ENCODE measurements around the gene TK2. TPM values are rescaled to one million over a fixed set of nuclear protein-coding genes. Genes with fewer than 3 reads are reported as not detected.

TK2 gene
- total and polyA plus RNA-seq, 9 of the 15 experiments (the other 6 are each of a cell fraction or from before 2014, with no cell fraction given), result 1.1 to 10.2 (median 5.3) TPM

DNA sequence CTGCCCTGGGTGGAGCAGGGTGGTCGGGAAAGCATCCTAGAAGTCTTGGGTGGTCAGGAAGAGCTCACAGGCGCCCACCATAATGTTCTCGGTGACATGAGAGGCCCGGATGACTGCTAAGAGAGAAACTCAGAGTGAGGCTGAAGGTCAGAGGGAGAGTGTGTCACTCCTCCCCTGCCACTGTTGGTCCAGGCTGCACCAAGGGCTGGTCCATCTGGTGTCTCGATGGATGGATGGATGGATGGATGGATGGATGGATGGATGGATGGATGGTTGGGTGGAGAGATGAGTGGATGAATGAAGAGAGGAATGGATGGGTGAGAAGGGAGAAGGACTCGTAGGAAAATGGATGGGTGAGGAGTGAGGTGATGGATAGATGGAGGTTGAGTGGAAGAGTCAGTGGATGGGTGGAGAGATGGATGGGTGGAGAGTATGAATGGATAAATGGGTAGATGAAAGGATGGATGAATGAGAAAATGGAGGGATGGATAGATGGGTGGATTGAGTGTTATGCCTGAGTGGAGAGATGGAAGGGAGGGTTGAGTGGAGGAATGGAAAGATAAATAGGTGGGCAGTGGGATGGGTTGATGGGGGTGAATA lies 79.9 kb downstream of the TK2 start:
- Histone ChIP-seq H3K27me3 (ENCODE audit: control insufficient read depth in 2 of 2, insufficient read depth in 2 of 2, low read length in 2 of 2) (peaks cover 38 to 51% of the 10 kb centered on the region in 2 experiments), H4K20me1 (replicated peaks; ENCODE audit: control insufficient read depth, insufficient read depth, low read length) (peaks cover 16% of the 10 kb centered on the region; the same call in 1 of the 2 replicates), H3K79me2 (ENCODE audit: control insufficient read depth, insufficient read depth, low read length) (no peaks in the 10 kb centered on the region), H3K9ac (ENCODE audit: insufficient read depth in 1 of 2, low read depth in 2 of 2, low read length in 2 of 2) (no peak overlapping the region), H3K4me2 (ENCODE audit: insufficient read depth, low read length) (no peak overlapping the region), H3K9me3 (replicated peaks; ENCODE audit: control insufficient read depth, insufficient read depth, low read depth, low read length) (no peaks in the 10 kb centered on the region), H2AFZ (ENCODE audit: low read depth, low read length) (no peak overlapping the region), H3K27ac (ENCODE audit: extremely low read depth, low read depth, low read length) (no peak overlapping the region), H3K36me3 (ENCODE audit: control insufficient read depth, insufficient read depth, low read length) (no peaks in the 10 kb centered on the region), H3K4me1 (replicated peaks in 1 of 2; ENCODE audit: control insufficient read depth in 2 of 2, insufficient read depth in 2 of 2, low read length in 2 of 2) (peaks cover 0 to 11% of the 10 kb centered on the region in 2 experiments; a peak in 2 of 5 replicates), H3K4me3 (no peak overlapping the region), H3K9me1 (ENCODE audit: control insufficient read depth, insufficient read depth, low read length) (no peaks in the 10 kb centered on the region)
- DNase-seq (ENCODE audit: extremely low read depth in 1 of 4, low spot score in 3 of 4) (no peak), ATAC-seq (no peak), FAIRE-seq (no peak)
- intact Hi-C loops (cut with micrococcal nuclease) (no loop called here), in situ Hi-C loops (cut with MboI) (no loop called here)
- ChIA-PET CTCF (ENCODE audit: low intra/inter-chr PET ratio) (no interaction called here), POLR2A (no interaction called here)
- WGBS (ENCODE audit: insufficient coverage, low coverage, missing lambda C conversion rate), result 0% methylated on average over 6 of the region's 6 CpGs
- no TSS peak for BruUV-seq (replicated peaks)
- 0 out of 2 replicates have a peak, but pooled peaks have one; percentile 41 for TF ChIP-seq ELF4 (CRISPR knock-in tag; IDR thresholded peaks at IDR 0.05)
- TF ChIP-seq MYBL2 (IDR thresholded peaks at IDR 0.05; ENCODE audit: low read depth), result no peak
- TF ChIP-seq MYBL2 (CRISPR knock-in tag; IDR thresholded peaks at IDR 0.05; ENCODE audit: borderline replicate concordance), result no peak
- TF ChIP-seq, protein P1, sequence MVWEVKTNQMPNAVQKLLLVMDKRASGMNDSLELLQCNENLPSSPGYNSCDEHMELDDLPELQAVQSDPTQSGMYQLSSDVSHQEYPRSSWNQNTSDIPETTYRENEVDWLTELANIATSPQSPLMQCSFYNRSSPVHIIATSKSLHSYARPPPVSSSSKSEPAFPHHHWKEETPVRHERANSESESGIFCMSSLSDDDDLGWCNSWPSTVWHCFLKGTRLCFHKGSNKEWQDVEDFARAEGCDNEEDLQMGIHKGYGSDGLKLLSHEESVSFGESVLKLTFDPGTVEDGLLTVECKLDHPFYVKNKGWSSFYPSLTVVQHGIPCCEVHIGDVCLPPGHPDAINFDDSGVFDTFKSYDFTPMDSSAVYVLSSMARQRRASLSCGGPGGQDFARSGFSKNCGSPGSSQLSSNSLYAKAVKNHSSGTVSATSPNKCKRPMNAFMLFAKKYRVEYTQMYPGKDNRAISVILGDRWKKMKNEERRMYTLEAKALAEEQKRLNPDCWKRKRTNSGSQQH (CRISPR knock-in tag; IDR thresholded peaks at IDR 0.05), result 0 out of 2 replicates have a peak, but pooled peaks have one; percentile 29
- 0 out of 4 replicates have a peak, but pooled peaks have one; percentile 14 to 24 for TF ChIP-seq KDM1A (IDR thresholded peaks at IDR 0.05)
- TF ChIP-seq ILF3 (IDR thresholded peaks at IDR 0.05; ENCODE audit: borderline replicate concordance), result no peak
- TF ChIP-seq, protein P2, sequence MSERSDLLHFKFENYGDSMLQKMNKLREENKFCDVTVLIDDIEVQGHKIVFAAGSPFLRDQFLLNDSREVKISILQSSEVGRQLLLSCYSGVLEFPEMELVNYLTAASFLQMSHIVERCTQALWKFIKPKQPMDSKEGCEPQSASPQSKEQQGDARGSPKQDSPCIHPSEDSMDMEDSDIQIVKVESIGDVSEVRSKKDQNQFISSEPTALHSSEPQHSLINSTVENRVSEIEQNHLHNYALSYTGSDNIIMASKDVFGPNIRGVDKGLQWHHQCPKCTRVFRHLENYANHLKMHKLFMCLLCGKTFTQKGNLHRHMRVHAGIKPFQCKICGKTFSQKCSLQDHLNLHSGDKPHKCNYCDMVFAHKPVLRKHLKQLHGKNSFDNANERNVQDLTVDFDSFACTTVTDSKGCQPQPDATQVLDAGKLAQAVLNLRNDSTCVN (CRISPR knock-in tag; IDR thresholded peaks at IDR 0.05), result peak; percentile 63; the same call in 1 of the 2 replicates
